Measurements from ENCODE around the gene HSPA1L. TPM values are rescaled to one million over a fixed set of nuclear protein-coding genes. Genes with fewer than 3 reads are reported as not detected.
A peak's percentile ranks its signal among the peaks of the same experiment; 100 is the strongest.

Gene HSPA1L
- total RNA-seq, 1 experiment from 2014 or later = 1.2 TPM

GRCh38 chr6:31799781-31800180 is 15.3 kb downstream of the HSPA1L start (continued):
- TF ChIP-seq ZSCAN18 (CRISPR knock-in tag; IDR thresholded peaks at IDR 0.05) = no peak
- TF ChIP-seq ZNF396 (CRISPR knock-in tag; IDR thresholded peaks at IDR 0.05; ENCODE audit: borderline replicate concordance) = no peak
- no peak for TF ChIP-seq ZNF317 (CRISPR knock-in tag; IDR thresholded peaks at IDR 0.05; ENCODE audit: borderline replicate concordance, low read depth)
- no peak for TF ChIP-seq NR2C2 (CRISPR knock-in tag; IDR thresholded peaks at IDR 0.05)

- DNase-seq (ENCODE audit: low spot score) = no peak
- no peak overlapping the region for H3K4me3 Mint-ChIP-seq
- POLR2A ChIA-PET = no interaction called here
- TF ChIP-seq E2F5 (CRISPR knock-in tag; IDR thresholded peaks at IDR 0.05) (no peak), EMX1 (CRISPR knock-in tag; IDR thresholded peaks at IDR 0.05) (no peak)
- peaks cover 19% of the 10 kb centered on the region for H3K36me3 Mint-ChIP-seq
- H3K27ac Mint-ChIP-seq = no peak overlapping the region
- ATAC-seq = no peak
- no peaks in the 10 kb centered on the region for H3K9me3 Mint-ChIP-seq
- no peaks in the 10 kb centered on the region for H3K27me3 Mint-ChIP-seq (ENCODE audit: low read depth)
- CTCF ChIA-PET = no interaction called here
- H3K4me1 Mint-ChIP-seq = peaks cover 9% of the 10 kb centered on the region
Measured at GRCh38 chr6:31797588-31797987, 17.5 kb downstream of the HSPA1L start.

GRCh38 chr6:31796993-31797385 is 18.1 kb downstream of the HSPA1L start:
- TF ChIP-seq FOXK1 (CRISPR knock-in tag; IDR thresholded peaks at IDR 0.05) (no peak), CBFB (CRISPR knock-in tag; IDR thresholded peaks at IDR 0.05; ENCODE audit: low read depth) (no peak), RORB (CRISPR knock-in tag; IDR thresholded peaks at IDR 0.05) (no peak), GTF2I (CRISPR knock-in tag; conservative IDR thresholded peaks at IDR 0.05) (no peak), ZNF138 (CRISPR knock-in tag; conservative IDR thresholded peaks at IDR 0.05) (no peak), TCF7 (CRISPR knock-in tag; IDR thresholded peaks at IDR 0.05; ENCODE audit: low read depth) (no peak), TP53 (CRISPR knock-in tag; IDR thresholded peaks at IDR 0.05) (no peak), ATF3 (CRISPR knock-in tag; conservative IDR thresholded peaks at IDR 0.05) (no peak), NR1H2 (CRISPR knock-in tag; IDR thresholded peaks at IDR 0.05) (no peak), EMX1 (CRISPR knock-in tag; IDR thresholded peaks at IDR 0.05) (no peak), CDX4 (CRISPR knock-in tag; IDR thresholded peaks at IDR 0.05; ENCODE audit: borderline replicate concordance) (no peak)
- DNase-seq (ENCODE audit: low spot score) = no peak
- ChIA-PET POLR2A (interaction anchor here (0.7 to 2.6 kb wide), 2 partner anchors 18 to 37 kb away, joined by 3 to 18 read pairs; partner anchors contain the start of genes HSPA1A and HSPA1L), CTCF (interaction anchor here (0.8 to 2.5 kb wide), 6 partner anchors 18 to 155 kb away, joined by 3 to 21 read pairs (median 6); partner anchors contain the start of genes ABHD16A, HSPA1A, HSPA1L and MSH5)
- Mint-ChIP-seq H3K4me1 (peaks cover 9% of the 10 kb centered on the region), H3K9me3 (no peaks in the 10 kb centered on the region), H3K36me3 (peaks cover 21% of the 10 kb centered on the region), H3K4me3 (no peak overlapping the region), H3K27me3 (ENCODE audit: low read depth) (no peaks in the 10 kb centered on the region), H3K27ac (no peak overlapping the region; the same call in 1 of the 2 replicates)
- ATAC-seq = no peak

- no peaks in the 10 kb centered on the region for H3K27me3 Mint-ChIP-seq (ENCODE audit: low read depth)
- POLR2A ChIA-PET = interaction anchor here (0.5 to 2.6 kb wide), 6 partner anchors 19 to 43 kb away, joined by 3 to 18 read pairs (median 6); partner anchors contain the start of genes HSPA1A, HSPA1B and HSPA1L
- H3K27ac Mint-ChIP-seq = peak within 1 kb of the TSS; percentile 97
- H3K4me1 Mint-ChIP-seq = peaks cover 9% of the 10 kb centered on the region
- no peaks in the 10 kb centered on the region for H3K9me3 Mint-ChIP-seq
- ATAC-seq = peak; percentile 84
- peaks cover 20% of the 10 kb centered on the region for H3K36me3 Mint-ChIP-seq
- peak within 1 kb of the TSS; percentile 99 for H3K4me3 Mint-ChIP-seq
- CTCF ChIA-PET = interaction anchor here (0.6 to 2.5 kb wide), 28 partner anchors 9 to 156 kb away, joined by 3 to 30 read pairs (median 4); partner anchors contain the start of genes ABHD16A, C6orf47, DDAH2 and HSPA1A
- peak; percentile 96 for DNase-seq (ENCODE audit: low spot score)
- no peak for TF ChIP-seq ZNF512 (CRISPR knock-in tag; IDR thresholded peaks at IDR 0.05; ENCODE audit: borderline replicate concordance)
- TF ChIP-seq TCF7 (CRISPR knock-in tag; IDR thresholded peaks at IDR 0.05; ENCODE audit: low read depth) = no peak
- peak; percentile 81; the same call in 1 of the 2 replicates for TF ChIP-seq MLX (CRISPR knock-in tag; IDR thresholded peaks at IDR 0.05)
- no peak for TF ChIP-seq NR3C1 (CRISPR knock-in tag; conservative IDR thresholded peaks at IDR 0.05; ENCODE audit: low read depth)
- TF ChIP-seq ETV6 (CRISPR knock-in tag; IDR thresholded peaks at IDR 0.05) = peak; percentile 64; the same call in 1 of the 2 replicates
- TF ChIP-seq STAT6 (CRISPR knock-in tag; conservative IDR thresholded peaks at IDR 0.05; ENCODE audit: low read depth) = no peak
Measured at GRCh38 chr6:31795616-31796298, 19.3 kb downstream of the HSPA1L start, which contains the start of gene VARS1. Gene VARS1, minus strand, starts transcription at chr6:31795752. Its CDS starts 535 bp downstream, at chr6:31795217.
